Natural killer cell (primary cell): ENCODE data around the gene IFT122. TPM values are rescaled to one million over a fixed set of nuclear protein-coding genes. Genes with fewer than 3 reads are reported as not detected.

Experiments used
- ATAC-seq, 3 donors: fragments of 150-1000 bp in 2 of 3; fragments of 200-7000 bp in 1 of 3; cut with Tn5 transposase; 1 replicate in 1 of 3; 2 replicates in 2 of 3; pipeline ENCODE4 v1.10.0; 2021; ENCODE audit warnings: mild to moderate bottlenecking in 2 of 3, moderate library complexity in 2 of 3
- DNase-seq, 2 donors: peaks; one replicate each; pipeline versions ENCODE4 v3.0.0 to v3.0.0-alpha.2; 2013 to 2021; ENCODE audit warnings: mixed read lengths in 1 of 2
- H3K27ac ChIP-seq: one replicate; pipeline ENCODE4 v1.5.1; 2013; ENCODE audit warnings: mild to moderate bottlenecking, low read length
- H3K27me3 ChIP-seq: one replicate; pipeline ENCODE4 v1.6.1; 2013; ENCODE audit warnings: low read length; ENCODE audit not compliant: control insufficient read depth, insufficient read depth
- H3K36me3 ChIP-seq: one replicate; pipeline ENCODE4 v1.6.1; 2013; ENCODE audit warnings: low read length; ENCODE audit not compliant: control insufficient read depth, insufficient read depth
- H3K4me1 ChIP-seq: one replicate; pipeline ENCODE4 v1.6.1; 2013; ENCODE audit warnings: low read length; ENCODE audit not compliant: control insufficient read depth, insufficient read depth
- H3K4me3 ChIP-seq: one replicate; pipeline ENCODE4 v1.5.1; 2013; ENCODE audit warnings: low read length
- H3K9me3 ChIP-seq: one replicate; pipeline ENCODE4 v1.6.1; 2013; ENCODE audit warnings: low read length; ENCODE audit not compliant: control insufficient read depth, insufficient read depth
- H3K27ac Mint-ChIP-seq, 2 donors: one replicate each; pipeline ENCODE4 v1.8.0; 2022; ENCODE audit warnings: mild to moderate bottlenecking in 2 of 2, mixed read lengths in 2 of 2, moderate library complexity in 1 of 2
- H3K27me3 Mint-ChIP-seq, 2 donors: one replicate each; pipeline ENCODE4 v1.8.0; 2022; ENCODE audit warnings: low read depth in 2 of 2, mixed read lengths in 2 of 2
- H3K36me3 Mint-ChIP-seq: one replicate; pipeline ENCODE4 v1.8.0; 2022; ENCODE audit warnings: mixed read lengths
- H3K4me1 Mint-ChIP-seq, 2 donors: one replicate each; pipeline ENCODE4 v1.8.0; 2022; ENCODE audit warnings: mixed read lengths in 2 of 2
- H3K4me3 Mint-ChIP-seq: one replicate; pipeline ENCODE4 v1.8.0; 2022; ENCODE audit warnings: mild to moderate bottlenecking, moderate library complexity, mixed read lengths
- H3K9me3 Mint-ChIP-seq, 2 donors: one replicate each; pipeline ENCODE4 v1.8.0; 2022; ENCODE audit warnings: mixed read lengths in 2 of 2
- WGBS: methylation state at CpG from one replicate; pipeline ENCODE4 v1.1.7; 2013; ENCODE audit warnings: missing lambda C conversion rate; ENCODE audit not compliant: insufficient coverage; 5-methylcytosine and 5-hydroxymethylcytosine counted together
- intact Hi-C: fragments of 100-400 bp; cut with micrococcal nuclease; formaldehyde crosslinking; loops from one replicate; pipeline ENCODE4 v1.14.2; 2022
- total RNA-seq, 4 donors: library from RNA; stranded (reverse); fragments of 120-200 nt in 1 of 4; gene quantifications; one replicate each; pipeline versions ENCODE4 v1.2.3 to v1.2.4, GENCODE V29; 2013 to 2022
- TF ChIP-seq, protein P1 (sequence below): fragments of 200-600 bp; IDR thresholded peaks from one replicate; pipeline ENCODE4 v1.8.0; 2022; ENCODE audit warnings: antibody characterized with exemption

The IFT122 gene
- total RNA-seq, 3 donors from 2014 or later (not counting 1 experiment from before 2014, with no cell fraction given) = 20.7 to 26.6 (median 23.9) TPM

- intact Hi-C loops = no loop called here
- no peak overlapping the region for H3K4me3 Mint-ChIP-seq
- H3K27ac Mint-ChIP-seq = peak overlapping the region in 1 of 2 donors; percentile 1
- no peaks in the 10 kb centered on the region for H3K27me3 ChIP-seq
- TF ChIP-seq, protein P1, sequence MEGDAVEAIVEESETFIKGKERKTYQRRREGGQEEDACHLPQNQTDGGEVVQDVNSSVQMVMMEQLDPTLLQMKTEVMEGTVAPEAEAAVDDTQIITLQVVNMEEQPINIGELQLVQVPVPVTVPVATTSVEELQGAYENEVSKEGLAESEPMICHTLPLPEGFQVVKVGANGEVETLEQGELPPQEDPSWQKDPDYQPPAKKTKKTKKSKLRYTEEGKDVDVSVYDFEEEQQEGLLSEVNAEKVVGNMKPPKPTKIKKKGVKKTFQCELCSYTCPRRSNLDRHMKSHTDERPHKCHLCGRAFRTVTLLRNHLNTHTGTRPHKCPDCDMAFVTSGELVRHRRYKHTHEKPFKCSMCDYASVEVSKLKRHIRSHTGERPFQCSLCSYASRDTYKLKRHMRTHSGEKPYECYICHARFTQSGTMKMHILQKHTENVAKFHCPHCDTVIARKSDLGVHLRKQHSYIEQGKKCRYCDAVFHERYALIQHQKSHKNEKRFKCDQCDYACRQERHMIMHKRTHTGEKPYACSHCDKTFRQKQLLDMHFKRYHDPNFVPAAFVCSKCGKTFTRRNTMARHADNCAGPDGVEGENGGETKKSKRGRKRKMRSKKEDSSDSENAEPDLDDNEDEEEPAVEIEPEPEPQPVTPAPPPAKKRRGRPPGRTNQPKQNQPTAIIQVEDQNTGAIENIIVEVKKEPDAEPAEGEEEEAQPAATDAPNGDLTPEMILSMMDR = no peak
- no peak overlapping the region for H3K4me3 ChIP-seq
- peaks cover 0 to 3% of the 10 kb centered on the region in 2 donors for H3K27me3 Mint-ChIP-seq
- no peak overlapping the region for H3K27ac ChIP-seq
- WGBS = 81% methylated on average over 16 of the region's 16 CpGs
- H3K9me3 Mint-ChIP-seq = no peaks in the 10 kb centered on the region
- peaks cover 19% of the 10 kb centered on the region for H3K36me3 ChIP-seq
- H3K4me1 Mint-ChIP-seq = peaks cover 21 to 39% of the 10 kb centered on the region in 2 donors
- no peak for ATAC-seq
- no peak for DNase-seq
- H3K4me1 ChIP-seq = peaks cover 50% of the 10 kb centered on the region
- no peaks in the 10 kb centered on the region for H3K36me3 Mint-ChIP-seq
- H3K9me3 ChIP-seq = no peaks in the 10 kb centered on the region
Measured at GRCh38 chr3:129560269-129560787, 120.3 kb downstream of the IFT122 start.

DNA sequence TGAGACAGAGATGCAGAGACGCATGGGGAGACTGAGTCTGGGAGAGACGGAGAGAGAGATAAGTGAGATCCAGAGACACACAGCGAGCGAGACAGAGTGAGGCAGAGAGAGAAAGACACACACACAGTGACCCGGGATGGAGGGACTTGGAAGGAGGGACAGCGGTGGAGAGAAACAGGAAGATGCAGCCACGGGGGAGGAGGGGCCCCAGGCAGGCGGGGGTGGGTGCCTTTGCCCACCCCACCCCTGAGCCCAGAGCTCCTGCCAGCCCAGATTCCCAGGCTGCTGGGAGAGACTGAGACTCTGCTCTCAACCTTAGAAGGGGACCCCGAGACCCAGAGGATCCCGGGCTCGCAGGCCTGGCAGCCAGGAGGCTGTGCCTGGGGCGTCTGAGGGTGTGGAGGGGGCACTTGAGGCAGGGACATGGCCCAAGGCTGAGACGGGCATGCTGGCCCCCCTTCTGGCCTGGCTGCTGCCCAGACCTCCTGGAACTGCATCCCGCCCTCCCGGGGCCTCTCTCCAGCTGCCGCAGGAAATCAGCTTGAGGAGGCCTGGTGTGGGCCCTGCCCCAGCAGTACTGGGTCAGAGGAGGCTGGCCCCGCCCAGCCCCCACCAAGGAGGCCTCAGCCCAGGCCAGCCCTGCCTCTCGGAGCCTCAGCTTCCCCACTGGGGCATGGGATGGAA, 121.0 kb downstream of the IFT122 start:
- peaks cover 47% of the 10 kb centered on the region for H3K4me1 ChIP-seq
- no peak overlapping the region for H3K27ac ChIP-seq
- DNase-seq = no peak
- peaks cover 21 to 39% of the 10 kb centered on the region in 2 donors for H3K4me1 Mint-ChIP-seq
- H3K27ac Mint-ChIP-seq = peak overlapping the region in 1 of 2 donors; percentile 1
- peaks cover 0 to 3% of the 10 kb centered on the region in 2 donors for H3K27me3 Mint-ChIP-seq
- intact Hi-C loops = no loop called here
- no peaks in the 10 kb centered on the region for H3K9me3 ChIP-seq
- WGBS = 77% methylated on average over 18 of the region's 18 CpGs
- no peaks in the 10 kb centered on the region for H3K9me3 Mint-ChIP-seq
- no peak overlapping the region for H3K4me3 ChIP-seq
- ATAC-seq = no peak
- H3K4me3 Mint-ChIP-seq = no peak overlapping the region
- TF ChIP-seq, protein P1 = no peak
- H3K36me3 Mint-ChIP-seq = no peaks in the 10 kb centered on the region
- H3K36me3 ChIP-seq = peaks cover 19% of the 10 kb centered on the region
- H3K27me3 ChIP-seq = no peaks in the 10 kb centered on the region

DNA sequence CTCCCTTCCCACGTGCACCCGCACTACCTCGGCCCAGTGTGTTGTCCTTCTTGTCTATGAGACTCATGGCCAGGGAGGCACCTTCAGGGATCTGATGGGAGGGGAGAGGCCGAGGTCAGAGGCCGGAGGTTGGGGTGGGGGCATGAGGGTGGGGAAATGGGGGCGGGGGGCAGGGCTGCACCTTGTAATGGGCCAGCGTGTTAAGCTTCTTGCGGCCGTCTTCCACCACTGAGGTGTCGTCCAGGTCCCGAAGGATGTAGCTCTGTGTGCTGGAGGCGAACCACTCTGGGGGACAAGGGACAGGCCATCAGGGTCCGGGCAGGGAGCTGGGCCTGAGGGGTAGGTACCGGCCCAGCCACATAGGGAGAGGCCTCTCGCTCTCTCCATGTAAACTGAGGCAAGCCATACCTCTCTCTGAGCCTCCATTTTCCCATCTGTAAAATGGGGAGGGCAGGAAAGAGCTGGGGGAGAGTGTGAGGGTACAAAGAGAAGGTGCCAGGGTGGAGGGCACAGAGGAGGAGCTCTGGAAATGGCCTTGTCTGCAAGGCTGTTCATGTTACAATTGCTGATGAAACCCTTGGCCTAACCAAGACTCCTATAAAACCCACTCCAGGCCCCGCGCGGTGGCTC, 121.7 kb downstream of the IFT122 start:
- peaks cover 28 to 46% of the 10 kb centered on the region in 2 donors for H3K4me1 Mint-ChIP-seq
- intact Hi-C loops = no loop called here
- ATAC-seq (no peak), DNase-seq (no peak)
- H3K27me3 Mint-ChIP-seq = peaks cover 0 to 3% of the 10 kb centered on the region in 2 donors
- TF ChIP-seq, protein P1 = no peak
- H3K27me3 ChIP-seq = no peaks in the 10 kb centered on the region
- no peaks in the 10 kb centered on the region for H3K9me3 Mint-ChIP-seq
- H3K4me3 Mint-ChIP-seq = no peak overlapping the region
- no peak overlapping the region for H3K27ac Mint-ChIP-seq
- peaks cover 14% of the 10 kb centered on the region for H3K36me3 ChIP-seq
- no peak overlapping the region for H3K27ac ChIP-seq
- 95% methylated on average over 16 of the region's 18 CpGs for WGBS
- H3K36me3 Mint-ChIP-seq = no peaks in the 10 kb centered on the region
- H3K4me3 ChIP-seq = no peak overlapping the region
- peaks cover 47% of the 10 kb centered on the region for H3K4me1 ChIP-seq
- H3K9me3 ChIP-seq = no peaks in the 10 kb centered on the region
